WTC11 (cell line): ENCODE measurements around the gene OTOG. TPM values are rescaled to one million over a fixed set of nuclear protein-coding genes. Genes with fewer than 3 reads are reported as not detected.

Experiments
- ATAC-seq: fragments of 200-7000 bp; cut with Tn5 transposase; 2 replicates; pipeline ENCODE4 v1.10.0; 2021; ENCODE audit warnings: mild to moderate bottlenecking, moderate library complexity
- CTCF ChIA-PET: fragments of 300-600 bp; sonication (Branson Sonifier 250); formaldehyde crosslinking; loops from one replicate; lab custom pipeline; 2021; ENCODE audit warnings: antibody characterized with exemption; lab: Charles Lee
- POLR2A ChIA-PET: fragments of 350-600 bp; sonication (Branson Sonifier 250); formaldehyde crosslinking; loops from one replicate; lab custom pipeline; 2021; ENCODE audit warnings: antibody characterized with exemption; lab: Charles Lee
- DNase-seq: peaks from one replicate; pipeline ENCODE4 v3.0.0; 2021; ENCODE audit warnings: low spot score
- H3K27ac Mint-ChIP-seq: 2 replicates; pipeline ENCODE4 v1.8.0; 2021; ENCODE audit warnings: mixed read lengths
- H3K27me3 Mint-ChIP-seq: 2 replicates; pipeline ENCODE4 v1.8.0; 2021; ENCODE audit warnings: low read depth, mild to moderate bottlenecking, moderate library complexity, mixed read lengths
- H3K36me3 Mint-ChIP-seq: 2 replicates; pipeline ENCODE4 v1.8.0; 2021; ENCODE audit warnings: mixed read lengths
- H3K4me1 Mint-ChIP-seq: 2 replicates; pipeline ENCODE4 v1.8.0; 2022; ENCODE audit warnings: mixed read lengths
- H3K4me3 Mint-ChIP-seq: 2 replicates; pipeline ENCODE4 v1.8.0; 2021; ENCODE audit warnings: mild to moderate bottlenecking, moderate library complexity, mixed read lengths
- H3K9me3 Mint-ChIP-seq: 2 replicates; pipeline ENCODE4 v1.8.0; 2021; ENCODE audit warnings: mixed read lengths
- AFF4 ChIP-seq: sonication (generic); formaldehyde crosslinking; IDR thresholded peaks from 2 replicates; pipeline ENCODE4 v1.8.1; 2023; ENCODE audit warnings: mild to moderate bottlenecking, missing genetic modification reagents, borderline replicate concordance
- ATF3 ChIP-seq: sonication (generic); formaldehyde crosslinking; conservative IDR thresholded peaks from 2 replicates; pipeline ENCODE4 v1.8.1; 2022; ENCODE audit warnings: mild to moderate bottlenecking, missing genetic modification reagents
- ATF6 ChIP-seq: sonication (generic); formaldehyde crosslinking; IDR thresholded peaks from 2 replicates; pipeline ENCODE4 v1.8.1; 2023; ENCODE audit warnings: mild to moderate bottlenecking, missing genetic modification reagents
- CDX4 ChIP-seq: fragments of 250-450 bp; sonication (Bioruptor Pico); IDR thresholded peaks from 2 replicates; pipeline ENCODE4 v1.9.0; 2021; ENCODE audit warnings: moderate library complexity, mild to moderate bottlenecking, inconsistent platforms, borderline replicate concordance
- CREM ChIP-seq: sonication (generic); formaldehyde crosslinking; IDR thresholded peaks from 2 replicates; pipeline ENCODE4 v1.8.1; 2022; ENCODE audit warnings: mild to moderate bottlenecking, missing genetic modification reagents, moderate library complexity
- GABPB1 ChIP-seq: sonication (generic); formaldehyde crosslinking; IDR thresholded peaks from 2 replicates; pipeline ENCODE4 v1.8.1; 2023; ENCODE audit warnings: mild to moderate bottlenecking, missing genetic modification reagents
- GTF2I ChIP-seq: fragments of 250-450 bp; sonication (Bioruptor Pico); conservative IDR thresholded peaks from 2 replicates; pipeline ENCODE4 v1.4.0; 2021; ENCODE audit warnings: mild to moderate bottlenecking
- IRF2 ChIP-seq: sonication (generic); formaldehyde crosslinking; IDR thresholded peaks from 2 replicates; pipeline ENCODE4 v1.8.0; 2022; ENCODE audit warnings: low read depth, missing genetic modification reagents, borderline replicate concordance
- JAZF1 ChIP-seq: fragments of 250-450 bp; sonication (Bioruptor Pico); IDR thresholded peaks from 2 replicates; pipeline ENCODE4 v1.9.0; 2021; ENCODE audit warnings: moderate library complexity, mild to moderate bottlenecking, inconsistent platforms
- JUN ChIP-seq: sonication (generic); formaldehyde crosslinking; IDR thresholded peaks from 2 replicates; pipeline ENCODE4 v1.8.0; 2023; ENCODE audit warnings: mild to moderate bottlenecking, missing genetic modification reagents
- MLX ChIP-seq: sonication (generic); formaldehyde crosslinking; IDR thresholded peaks from 2 replicates; pipeline ENCODE4 v1.8.1; 2023; ENCODE audit warnings: mild to moderate bottlenecking, missing genetic modification reagents, moderate library complexity
- NFATC4 ChIP-seq: fragments of 250-450 bp; sonication (Bioruptor Pico); IDR thresholded peaks from 2 replicates; pipeline ENCODE4 v1.9.0; 2021; ENCODE audit warnings: mild to moderate bottlenecking
- NR3C1 ChIP-seq: sonication (generic); formaldehyde crosslinking; conservative IDR thresholded peaks from 2 replicates; pipeline ENCODE4 v1.8.1; 2023; ENCODE audit warnings: low read depth, mild to moderate bottlenecking, missing genetic modification reagents
- PRDM15 ChIP-seq: sonication (generic); formaldehyde crosslinking; IDR thresholded peaks from 2 replicates; pipeline ENCODE4 v1.8.0; 2022; ENCODE audit warnings: missing genetic modification reagents
- RELA ChIP-seq: sonication (generic); formaldehyde crosslinking; IDR thresholded peaks from 2 replicates; pipeline ENCODE4 v1.8.1; 2022; ENCODE audit warnings: missing genetic modification reagents, mild to moderate bottlenecking, borderline replicate concordance
- SMAD4 ChIP-seq: sonication (generic); formaldehyde crosslinking; IDR thresholded peaks from 2 replicates; pipeline ENCODE4 v1.8.0; 2022; ENCODE audit warnings: mild to moderate bottlenecking, missing genetic modification reagents
- TEAD4 ChIP-seq: sonication (generic); formaldehyde crosslinking; IDR thresholded peaks from 2 replicates; pipeline ENCODE4 v1.8.0; 2022; ENCODE audit warnings: mild to moderate bottlenecking, missing genetic modification reagents
- USF1 ChIP-seq: sonication (generic); formaldehyde crosslinking; IDR thresholded peaks from 2 replicates; pipeline ENCODE4 v1.8.0; 2022; ENCODE audit warnings: mild to moderate bottlenecking, missing genetic modification reagents
- ZNF396 ChIP-seq: fragments of 250-450 bp; sonication (Bioruptor Pico); IDR thresholded peaks from 2 replicates; pipeline ENCODE4 v1.8.0; 2021; ENCODE audit warnings: mild to moderate bottlenecking, moderate library complexity, borderline replicate concordance
- ZNF416 ChIP-seq: fragments of 250-450 bp; sonication (Bioruptor Pico); IDR thresholded peaks from 2 replicates; pipeline ENCODE4 v1.9.0; 2021; ENCODE audit warnings: mild to moderate bottlenecking, inconsistent platforms
- total RNA-seq: library from RNA; stranded (reverse); gene quantifications from 3 replicates; pipeline ENCODE4 v1.2.3, GENCODE V29; 2021

OTOG gene
- total RNA-seq, 1 experiment from 2014 or later = 1.4 TPM

GRCh38 chr11:17609291-17610084, 62.4 kb downstream of the OTOG start:
- Mint-ChIP-seq H3K27ac (no peak overlapping the region), H3K4me3 (no peak overlapping the region), H3K9me3 (no peaks in the 10 kb centered on the region), H3K4me1 (peaks cover 2% of the 10 kb centered on the region; the same call in 1 of the 2 replicates), H3K27me3 (no peaks in the 10 kb centered on the region; the same call in none of the 2 replicates), H3K36me3 (no peaks in the 10 kb centered on the region)
- no peak for ATAC-seq
- TF ChIP-seq SMAD4 (CRISPR knock-in tag) (no peak), JUN (CRISPR knock-in tag) (no peak), PRDM15 (CRISPR knock-in tag) (no peak), RELA (CRISPR knock-in tag) (no peak), AFF4 (CRISPR knock-in tag) (no peak), GTF2I (CRISPR knock-in tag) (no peak), NR3C1 (CRISPR knock-in tag) (no peak), IRF2 (CRISPR knock-in tag) (no peak), ZNF396 (CRISPR knock-in tag) (no peak), NFATC4 (CRISPR knock-in tag) (no peak), GABPB1 (no peak), ATF3 (CRISPR knock-in tag) (no peak), ATF6 (CRISPR knock-in tag) (no peak), CDX4 (no peak), ZNF416 (CRISPR knock-in tag) (no peak), MLX (CRISPR knock-in tag) (no peak), USF1 (CRISPR knock-in tag) (no peak), TEAD4 (no peak), CREM (CRISPR knock-in tag) (no peak), JAZF1 (CRISPR knock-in tag) (no peak)
- ChIA-PET POLR2A (no interaction called here), CTCF (no interaction called here)
- no peak for DNase-seq
